B cell (primary cell): ENCODE measurements around the gene RELB. TPM values are rescaled to one million over a fixed set of nuclear protein-coding genes. Genes with fewer than 3 reads are reported as not detected.

Experiments used
- ATAC-seq: fragments of 200-7000 bp; cut with Tn5 transposase; one replicate; pipeline ENCODE4 v1.10.0; 2021; ENCODE audit warnings: low read depth, mild to moderate bottlenecking, moderate number of reproducible peaks, moderate library complexity
- CTCF ChIA-PET: fragments of 350-600 bp; sonication (Branson Sonifier 250); formaldehyde crosslinking; loops from one replicate; lab custom pipeline; 2021; ENCODE audit warnings: antibody characterized with exemption, inconsistent platforms; lab: Charles Lee
- POLR2A ChIA-PET: fragments of 350-600 bp; sonication (Branson Sonifier 250); formaldehyde crosslinking; loops from one replicate; lab custom pipeline; 2021; ENCODE audit warnings: antibody characterized with exemption; lab: Charles Lee
- DNase-seq: peaks from one replicate; pipeline ENCODE4 v3.0.0; 2013
- H2AFZ ChIP-seq: 2 replicates; pipeline ENCODE4 v1.6.1; 2012; ENCODE audit warnings: mild to moderate bottlenecking, low read depth, low read length; ENCODE audit not compliant: insufficient read depth, poor library complexity, severe bottlenecking
- H3K27ac ChIP-seq, 2 donors: 1 replicate in 1 of 2; 2 replicates in 1 of 2; pipeline ENCODE4 v1.5.1; 2012 to 2013; ENCODE audit warnings: low read length in 2 of 2, mild to moderate bottlenecking in 2 of 2, moderate library complexity in 1 of 2
- H3K27me3 ChIP-seq, 4 experiments: fragments of 200-600 bp in 1 of 4; sonication (generic) in 1 of 4; replicated peaks in 1 of 4; 1 replicate in 2 of 4; 2 replicates in 2 of 4; pipeline versions ENCODE4 v1.6.1 to v1.7.0; 2013 to 2016; ENCODE audit warnings: low read length in 3 of 4, mild to moderate bottlenecking in 2 of 4, mixed read lengths in 1 of 4, moderate library complexity in 1 of 4; ENCODE audit not compliant: insufficient read depth in 4 of 4, control insufficient read depth in 3 of 4; ENCODE audit errors: control extremely low read depth in 1 of 4
- H3K36me3 ChIP-seq, 2 experiments: replicated peaks in 1 of 2; 1 replicate in 1 of 2; 2 replicates in 1 of 2; pipeline versions ENCODE4 v1.6.1 to v1.7.1; 2013; ENCODE audit warnings: low read length in 1 of 2; ENCODE audit not compliant: insufficient read depth in 2 of 2, control insufficient read depth in 1 of 2; ENCODE audit errors: control extremely low read depth in 1 of 2, extremely low read depth in 1 of 2
- H3K4me1 ChIP-seq, 2 donors: fragments of 200-600 bp in 1 of 2; sonication (generic) in 1 of 2; 1 replicate in 1 of 2; 2 replicates in 1 of 2; pipeline versions ENCODE4 v1.5.1 to v1.6.1; 2013 to 2017; ENCODE audit warnings: low read length in 2 of 2; ENCODE audit not compliant: control insufficient read depth in 2 of 2, insufficient read depth in 2 of 2
- H3K4me2 ChIP-seq: replicated peaks from 2 replicates; pipeline ENCODE3; 2012; ENCODE audit warnings: mild to moderate bottlenecking, low read depth, low read length; ENCODE audit not compliant: poor library complexity, severe bottlenecking
- H3K4me3 ChIP-seq, 5 experiments: fragments of 200-600 bp in 1 of 5; sonication (generic) in 1 of 5; 1 replicate in 3 of 5; 2 replicates in 2 of 5; pipeline versions ENCODE4 v1.5.1 to v1.7.0; 2011 to 2016; ENCODE audit warnings: low read length in 4 of 5, mild to moderate bottlenecking in 4 of 5, low read depth in 2 of 5, control low read depth in 1 of 5, moderate library complexity in 1 of 5; ENCODE audit not compliant: insufficient read depth in 1 of 5; ENCODE audit errors: control extremely low read depth in 1 of 5, extremely low read depth in 1 of 5
- H3K79me2 ChIP-seq: fragments of 200-600 bp; sonication (generic); one replicate; pipeline ENCODE4 v1.6.0; 2016; ENCODE audit warnings: low read length; ENCODE audit not compliant: control insufficient read depth, insufficient read depth
- H3K9ac ChIP-seq: fragments of 200-600 bp; sonication (generic); 2 replicates; pipeline ENCODE4 v1.6.1; 2017; ENCODE audit warnings: mild to moderate bottlenecking, low read length, moderate library complexity
- H3K9me3 ChIP-seq, 3 donors: one replicate each; pipeline versions ENCODE4 v1.6.1 to v1.7.1; 2013; ENCODE audit warnings: low read length in 2 of 3; ENCODE audit not compliant: control insufficient read depth in 2 of 3, insufficient read depth in 1 of 3; ENCODE audit errors: control extremely low read depth in 1 of 3
- H4K20me1 ChIP-seq: 2 replicates; pipeline ENCODE4 v1.6.0; 2012; ENCODE audit warnings: mild to moderate bottlenecking, low read length; ENCODE audit not compliant: insufficient read depth, control insufficient read depth, poor library complexity, severe bottlenecking
- H3K27ac Mint-ChIP-seq: one replicate; pipeline ENCODE4 v1.8.0; 2021; ENCODE audit warnings: mixed read lengths
- H3K27me3 Mint-ChIP-seq: one replicate; pipeline ENCODE4 v1.8.0; 2021; ENCODE audit warnings: mixed read lengths
- H3K4me1 Mint-ChIP-seq: one replicate; pipeline ENCODE4 v1.8.0; 2021; ENCODE audit warnings: mixed read lengths
- H3K4me3 Mint-ChIP-seq: one replicate; pipeline ENCODE4 v1.8.0; 2021; ENCODE audit warnings: mixed read lengths
- H3K9me3 Mint-ChIP-seq: one replicate; pipeline ENCODE4 v1.8.0; 2022; ENCODE audit warnings: mixed read lengths; ENCODE audit not compliant: insufficient read depth
- CTCF ChIP-seq: fragments of 200-600 bp; IDR thresholded peaks from one replicate; pipeline ENCODE4 v1.8.0; 2022; ENCODE audit warnings: antibody characterized with exemption, mild to moderate bottlenecking
- EZH2 ChIP-seq: IDR thresholded peaks from 2 replicates; pipeline ENCODE4 v1.6.1; 2012; ENCODE audit warnings: borderline replicate concordance, low read depth, mild to moderate bottlenecking, moderate library complexity, low read length; ENCODE audit not compliant: insufficient read depth, poor library complexity, severe bottlenecking
- WGBS: methylation state at CpG from one replicate; pipeline ENCODE4 v1.1.5; 2013; ENCODE audit warnings: missing lambda C conversion rate; ENCODE audit not compliant: insufficient coverage; 5-methylcytosine and 5-hydroxymethylcytosine counted together
- intact Hi-C: fragments of 100-400 bp; cut with micrococcal nuclease; formaldehyde crosslinking; loops from one replicate; pipeline ENCODE4 v1.10.0; 2022
- polyA plus RNA-seq: library from polyadenylated mRNA; depleted of rRNA; stranded (reverse); fragments of >200 nt; gene quantifications from 2 replicates; pipeline ENCODE4 v1.2.3, GENCODE V29; 2012
- total RNA-seq, 2 donors: library from RNA; stranded (reverse); fragments of 120-200 nt in 1 of 2; gene quantifications; 1 replicate in 1 of 2; 2 replicates in 1 of 2; pipeline versions ENCODE4 v1.2.3 to v1.2.4, GENCODE V29; 2013 to 2022

The RELB gene
- total and polyA plus RNA-seq, 2 donors (not counting 1 experiment from before 2014, with no cell fraction given) = 63.8 to 106 TPM

- CTCF ChIA-PET = interaction anchor here (0.6 to 3.5 kb wide), 3 partner anchors 11 to 37 kb away, joined by 3 to 12 read pairs (median 3); no protein-coding TSS in a partner anchor
- POLR2A ChIA-PET = no interaction called here
- 98% methylated on average over 13 of the region's 14 CpGs for WGBS
Observed at GRCh38 chr19:45021971-45022370, 20.7 kb downstream of the RELB start.

GRCh38 chr19:45023048-45023447, 21.8 kb downstream of the RELB start:
- intact Hi-C loops = no loop called here
- H3K4me3 Mint-ChIP-seq = no peak overlapping the region
- H3K9me3 Mint-ChIP-seq = no peaks in the 10 kb centered on the region
- TF ChIP-seq EZH2 (no peak), CTCF (no peak)
- no peaks in the 10 kb centered on the region for H4K20me1 ChIP-seq
- no peaks in the 10 kb centered on the region for H3K27me3 Mint-ChIP-seq
- no peak overlapping the region for H3K27ac Mint-ChIP-seq
- H3K4me1 ChIP-seq = no peaks in the 10 kb centered on the region
- H3K36me3 ChIP-seq = peaks cover 13 to 46% of the 10 kb centered on the region in 2 experiments
- peaks cover 35% of the 10 kb centered on the region for H3K79me2 ChIP-seq
- no peak overlapping the region for H3K4me2 ChIP-seq
- CTCF ChIA-PET = no interaction called here
- ATAC-seq (no peak), DNase-seq (peak; percentile 23)
- 71% methylated on average over 1 of the region's 4 CpGs for WGBS
- H2AFZ ChIP-seq = no peak overlapping the region
- H3K27me3 ChIP-seq = no peaks in the 10 kb centered on the region
- no peak overlapping the region for H3K27ac ChIP-seq
- no peak overlapping the region for H3K9ac ChIP-seq
- peaks cover 7% of the 10 kb centered on the region for H3K4me1 Mint-ChIP-seq
- no peaks in the 10 kb centered on the region for H3K9me3 ChIP-seq
- POLR2A ChIA-PET = no interaction called here
- H3K4me3 ChIP-seq = no peak overlapping the region

More at GRCh38 chr19:45021971-45022370, 20.7 kb downstream of the RELB start:
- Histone ChIP-seq H3K27me3 (no peaks in the 10 kb centered on the region), H3K36me3 (peaks cover 13 to 37% of the 10 kb centered on the region in 2 experiments), H3K27ac (no peak overlapping the region), H4K20me1 (no peaks in the 10 kb centered on the region), H3K4me3 (no peak overlapping the region), H3K9ac (no peak overlapping the region), H3K4me1 (peaks cover 2 to 8% of the 10 kb centered on the region in 2 donors), H3K4me2 (no peak overlapping the region), H2AFZ (no peak overlapping the region), H3K79me2 (peaks cover 30% of the 10 kb centered on the region), H3K9me3 (no peaks in the 10 kb centered on the region)
- Mint-ChIP-seq H3K4me3 (no peak overlapping the region), H3K27ac (no peak overlapping the region), H3K4me1 (peaks cover 7% of the 10 kb centered on the region), H3K9me3 (no peaks in the 10 kb centered on the region), H3K27me3 (no peaks in the 10 kb centered on the region)
- no peak for ATAC-seq
- peak; percentile 42 for DNase-seq
- TF ChIP-seq EZH2 = no peak
- TF ChIP-seq CTCF = no peak
- intact Hi-C loops = no loop called here
